H1 (cell line): ENCODE data around the gene NAT9. TPM values are rescaled to one million over a fixed set of nuclear protein-coding genes. Genes with fewer than 3 reads are reported as not detected.

Source experiments
- CTCF ChIA-PET: fragments of 300-600 bp; sonication (Branson Sonifier 250); formaldehyde crosslinking; loops from one replicate; lab custom pipeline; 2021; ENCODE audit not compliant: partially characterized antibody; lab: Charles Lee
- POLR2A ChIA-PET: fragments of 300-600 bp; sonication (Branson Sonifier 250); formaldehyde crosslinking; loops from one replicate; lab custom pipeline; 2021; ENCODE audit warnings: inconsistent platforms; ENCODE audit not compliant: partially characterized antibody; lab: Charles Lee
- DNase-seq, 2 experiments: peaks; one replicate each; pipeline versions ENCODE4 v3.0.0 to v3.0.0-alpha.2; 2010 to 2022; ENCODE audit warnings: low spot score in 2 of 2, low read depth in 1 of 2, mixed read lengths in 1 of 2
- FAIRE-seq: peaks from 2 replicates; lab custom pipeline; 2011; peaks lifted over from hg19 to GRCh38; lab: Jason Lieb, UNC
- H2AFZ ChIP-seq: 2 replicates; pipeline ENCODE4 v1.8.1; 2012; ENCODE audit warnings: low read length, inconsistent platforms
- H2AK5ac ChIP-seq: 2 replicates; pipeline ENCODE4 v1.6.1; 2013; ENCODE audit warnings: low read depth, low read length
- H2BK120ac ChIP-seq: replicated peaks from 2 replicates; pipeline ENCODE3; 2013; ENCODE audit warnings: low read depth, low read length, inconsistent platforms
- H2BK12ac ChIP-seq: 2 replicates; pipeline ENCODE4 v1.6.1; 2013; ENCODE audit warnings: low read depth, low read length
- H2BK15ac ChIP-seq: 2 replicates; pipeline ENCODE4 v1.6.1; 2013; ENCODE audit warnings: low read length
- H2BK20ac ChIP-seq: 2 replicates; pipeline ENCODE4 v1.6.1; 2013; ENCODE audit warnings: low read length
- H2BK5ac ChIP-seq: 2 replicates; pipeline ENCODE4 v1.6.1; 2013; ENCODE audit warnings: low read depth, low read length
- H3K14ac ChIP-seq: 2 replicates; pipeline ENCODE4 v1.6.1; 2013; ENCODE audit warnings: inconsistent platforms; ENCODE audit not compliant: insufficient read length
- H3K18ac ChIP-seq: 2 replicates; pipeline ENCODE4 v1.6.1; 2013; ENCODE audit warnings: low read length; ENCODE audit errors: extremely low read depth
- H3K23ac ChIP-seq: 2 replicates; pipeline ENCODE4 v1.6.1; 2013; ENCODE audit warnings: inconsistent platforms; ENCODE audit not compliant: insufficient read length
- H3K23me2 ChIP-seq: 2 replicates; pipeline ENCODE4 v1.6.1; 2013; ENCODE audit warnings: low read depth, low read length
- H3K27ac ChIP-seq: 2 replicates; pipeline ENCODE4 v1.6.1; 2011; ENCODE audit warnings: low read depth, low read length, inconsistent platforms
- H3K27me3 ChIP-seq, 4 experiments: replicated peaks in 1 of 4; 1 replicate in 1 of 4; 2 replicates in 3 of 4; pipeline versions ENCODE4 v1.6.1 to v1.8.1; 2011 to 2013; ENCODE audit warnings: low read length in 3 of 4, mild to moderate bottlenecking in 3 of 4, inconsistent platforms in 2 of 4, mixed read lengths in 2 of 4, moderate library complexity in 1 of 4; ENCODE audit not compliant: control insufficient read depth in 3 of 4, insufficient read depth in 3 of 4; ENCODE audit errors: extremely low read depth in 1 of 4
- H3K36me3 ChIP-seq, 4 experiments: 2 replicates each; pipeline versions ENCODE4 v1.6.1 to v1.8.1; 2011 to 2013; ENCODE audit warnings: mild to moderate bottlenecking in 4 of 4, low read length in 3 of 4, moderate library complexity in 2 of 4, control low read depth in 1 of 4, inconsistent platforms in 1 of 4; ENCODE audit not compliant: insufficient read depth in 4 of 4, control insufficient read depth in 2 of 4
- H3K4ac ChIP-seq: replicated peaks from 2 replicates; pipeline ENCODE3; 2013; ENCODE audit warnings: low read length, low read depth, mixed read lengths, inconsistent platforms; ENCODE audit not compliant: insufficient read length
- H3K4me1 ChIP-seq, 4 experiments: replicated peaks in 1 of 4; 1 replicate in 1 of 4; 2 replicates in 3 of 4; pipeline versions ENCODE4 v1.6.1 to v1.8.1; 2011 to 2013; ENCODE audit warnings: low read length in 3 of 4, inconsistent platforms in 2 of 4, mixed read lengths in 1 of 4; ENCODE audit not compliant: insufficient read depth in 4 of 4, control insufficient read depth in 3 of 4
- H3K4me2 ChIP-seq, 2 experiments: 2 replicates each; pipeline versions ENCODE4 v1.6.1 to v1.8.1; 2011 to 2013; ENCODE audit warnings: low read depth in 2 of 2, low read length in 2 of 2, control low read depth in 1 of 2, inconsistent platforms in 1 of 2, mild to moderate bottlenecking in 1 of 2; ENCODE audit not compliant: insufficient read depth in 1 of 2
- H3K4me3 ChIP-seq, 4 experiments: fragments of 200-600, 300-600 bp in 1 of 4; sonication (generic), shearing (Covaris generic), sonication (Bioruptor Twin) in 1 of 4; 2 replicates each; pipeline versions ENCODE4 v1.5.1 to v1.8.1; 2011 to 2016; ENCODE audit warnings: low read length in 4 of 4, low read depth in 3 of 4, control low read depth in 2 of 4, inconsistent platforms in 2 of 4, mild to moderate bottlenecking in 2 of 4, mixed read lengths in 1 of 4, moderate library complexity in 1 of 4; ENCODE audit not compliant: insufficient read depth in 2 of 4; ENCODE audit errors: extremely low read depth in 1 of 4
- H3K56ac ChIP-seq: replicated peaks from 2 replicates; pipeline ENCODE3; 2013; ENCODE audit warnings: low read depth, mild to moderate bottlenecking, mixed read lengths, low read length, inconsistent platforms; ENCODE audit not compliant: insufficient read length
- H3K79me1 ChIP-seq: 2 replicates; pipeline ENCODE4 v1.6.1; 2013; ENCODE audit warnings: low read depth, low read length, control low read depth
- H3K79me2 ChIP-seq, 2 experiments: 2 replicates each; pipeline versions ENCODE4 v1.6.1 to v1.8.1; 2012 to 2013; ENCODE audit warnings: low read length in 2 of 2, mild to moderate bottlenecking in 2 of 2, inconsistent platforms in 1 of 2; ENCODE audit not compliant: insufficient read depth in 2 of 2, control insufficient read depth in 1 of 2
- H3K9ac ChIP-seq, 4 experiments: replicated peaks in 1 of 4; 1 replicate in 1 of 4; 2 replicates in 3 of 4; pipeline versions ENCODE4 v1.6.1 to v1.8.1; 2011 to 2013; ENCODE audit warnings: low read depth in 3 of 4, low read length in 3 of 4, control low read depth in 2 of 4, mild to moderate bottlenecking in 2 of 4, moderate library complexity in 2 of 4, inconsistent platforms in 1 of 4; ENCODE audit errors: extremely low read depth in 1 of 4
- H3K9me3 ChIP-seq, 2 experiments: 2 replicates each; pipeline versions ENCODE4 v1.6.1 to v1.8.1; 2012 to 2013; ENCODE audit warnings: mild to moderate bottlenecking in 2 of 2, moderate library complexity in 2 of 2, control low read depth in 1 of 2, inconsistent platforms in 1 of 2, low read depth in 1 of 2, low read length in 1 of 2, mixed read lengths in 1 of 2; ENCODE audit not compliant: insufficient read depth in 2 of 2
- H4K20me1 ChIP-seq, 2 experiments: replicated peaks in 1 of 2; 2 replicates each; pipeline versions ENCODE3 to v1.8.1; 2011 to 2013; ENCODE audit warnings: inconsistent platforms in 2 of 2, low read length in 2 of 2, mild to moderate bottlenecking in 1 of 2; ENCODE audit not compliant: insufficient read depth in 2 of 2, control insufficient read depth in 1 of 2
- H4K5ac ChIP-seq: 2 replicates; pipeline ENCODE4 v1.6.1; 2013; ENCODE audit warnings: low read length, low read depth, mixed read lengths, inconsistent platforms; ENCODE audit not compliant: insufficient read length
- H4K8ac ChIP-seq: 2 replicates; pipeline ENCODE4 v1.8.0; 2013; ENCODE audit warnings: mild to moderate bottlenecking, moderate library complexity, low read length, inconsistent platforms; ENCODE audit not compliant: insufficient read depth; ENCODE audit errors: extremely low read depth
- H4K91ac ChIP-seq: replicated peaks from 2 replicates; pipeline ENCODE3; 2013; ENCODE audit warnings: low read length, mixed read lengths, inconsistent platforms; ENCODE audit not compliant: insufficient read length
- BCL11A ChIP-seq, 2 experiments: IDR thresholded peaks; one replicate each; pipeline ENCODE4 v1.6.1; 2011; ENCODE audit warnings: low read depth in 2 of 2, low read length in 2 of 2, mild to moderate bottlenecking in 2 of 2
- EP300 ChIP-seq, 2 experiments: IDR thresholded peaks; 1 replicate in 1 of 2; 2 replicates in 1 of 2; pipeline ENCODE4 v1.6.1; 2011 to 2012; ENCODE audit warnings: low read depth in 2 of 2, low read length in 2 of 2, mild to moderate bottlenecking in 2 of 2, borderline replicate concordance in 1 of 2, inconsistent platforms in 1 of 2, moderate library complexity in 1 of 2
- KDM4A ChIP-seq: IDR thresholded peaks from one replicate; pipeline ENCODE4 v1.7.1; 2012; ENCODE audit warnings: low read depth, mild to moderate bottlenecking, moderate library complexity, low read length, inconsistent platforms; ENCODE audit not compliant: severe bottlenecking
- WGBS, 2 experiments: shearing (Covaris generic) in 1 of 2; methylation state at CpG; one replicate each; pipeline versions ENCODE4 v1.1.6 to v1.1.7; 2013 to 2015; ENCODE audit warnings: low lambda C conversion rate in 2 of 2, mixed read lengths in 2 of 2, inconsistent platforms in 1 of 2, low coverage in 1 of 2, missing lambda C conversion rate in 1 of 2; ENCODE audit not compliant: insufficient replicate concordance in 2 of 2, insufficient coverage in 1 of 2, insufficient read length in 1 of 2; ENCODE audit errors: extremely low coverage in 1 of 2, missing lambda C conversion rate in 1 of 2; 5-methylcytosine and 5-hydroxymethylcytosine counted together
- polyA plus RNA-seq, 7 experiments: library from polyadenylated mRNA; depleted of rRNA in 3 of 7; stranded (reverse) in 5 of 7; unstranded in 2 of 7; fragments of >200 nt in 5 of 7; fragments of 200-250 nt in 2 of 7; gene quantifications; 1 replicate in 5 of 7; 2 replicates in 1 of 7; 4 replicates in 1 of 7; pipeline versions ENCODE4 v1.2.1 to v1.2.3, GENCODE V29; 2011 to 2013; ENCODE audit warnings: missing spikeins in 2 of 7, mixed read lengths in 2 of 7
- total RNA-seq: library from RNA; stranded (reverse); fragmentation: NEBNext Ultra II Directional; extraction: Animal tissue kit (Norgen Biotek cat#: 25700); gene quantifications from 2 replicates; pipeline ENCODE4 v1.2.1, GENCODE V29; 2021

Gene NAT9
- total and polyA plus RNA-seq, 2 of the 8 experiments (the other 6 are each of a cell fraction or from before 2014, with no cell fraction given): 32.3 to 42.7 TPM

DNA sequence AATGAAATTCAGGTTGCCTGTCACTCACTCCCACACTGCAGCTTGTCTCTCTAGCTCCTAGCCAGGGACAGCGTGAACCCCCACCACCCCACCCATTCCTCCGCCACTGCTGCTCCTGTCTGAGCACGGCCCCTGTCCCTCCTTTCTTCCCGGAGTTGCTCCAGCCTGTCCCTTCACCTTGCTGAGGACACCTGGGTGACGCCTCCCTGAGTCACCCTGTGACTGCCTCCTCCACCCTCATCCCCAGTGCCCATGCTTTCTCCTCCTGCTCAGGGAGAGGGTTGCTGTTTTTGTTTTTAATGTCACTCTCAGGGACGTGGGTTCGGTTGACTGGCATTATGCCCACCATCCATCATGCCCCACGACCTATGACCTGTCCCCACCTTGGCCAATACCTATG, 25.8 kb upstream of the NAT9 start:
- Histone ChIP-seq H3K18ac (no peak overlapping the region), H2BK20ac (no peak overlapping the region), H4K8ac (no peak overlapping the region), H3K4me3 (no peak overlapping the region), H3K23ac (no peak overlapping the region), H2AFZ (no peak overlapping the region), H3K79me2 (no peaks in the 10 kb centered on the region), H4K5ac (no peak overlapping the region), H3K36me3 (peaks cover 0 to 18% (median 1%) of the 10 kb centered on the region in 4 experiments; a peak in 6 of 8 replicates), H3K14ac (no peak overlapping the region), H3K9me3 (no peaks in the 10 kb centered on the region), H4K20me1 (peaks cover 5 to 19% of the 10 kb centered on the region in 2 experiments), H3K4me2 (no peak overlapping the region), H3K79me1 (no peaks in the 10 kb centered on the region), H2AK5ac (no peak overlapping the region), H2BK12ac (no peak overlapping the region), H2BK120ac (no peak overlapping the region), H3K4me1 (no peaks in the 10 kb centered on the region; a peak in 1 of 7 replicates), H2BK15ac (no peak overlapping the region), H2BK5ac (no peak overlapping the region), H3K56ac (no peak overlapping the region), H3K4ac (no peak overlapping the region), H3K23me2 (no peaks in the 10 kb centered on the region), H3K9ac (no peak overlapping the region), H3K27me3 (no peaks in the 10 kb centered on the region), H4K91ac (no peak overlapping the region), H3K27ac (no peak overlapping the region)
- ChIA-PET POLR2A (no interaction called here), CTCF (interaction anchor here (1.0 to 99.6 kb wide), 3 partner anchors 11 to 42 kb away, joined by 4 to 2981 read pairs (median 18); partner anchors contain the start of genes FDXR and GRIN2C)
- no peak for FAIRE-seq
- 83% methylated on average over 8 of the region's 8 CpGs; no CpG with 5 or more reads in 1 of the 2 experiments for WGBS, 2 experiments
- no peak for DNase-seq
- TF ChIP-seq BCL11A (IDR thresholded peaks at IDR 0.05; ENCODE audit: low read depth in 2 of 2, low read length in 2 of 2) (no peak), EP300 (IDR thresholded peaks at IDR 0.05; ENCODE audit: borderline replicate concordance in 1 of 2, low read depth in 2 of 2, low read length in 2 of 2) (no peak), KDM4A (no peak)
